Measurements from ENCODE around the gene DAP.
A peak's percentile ranks its signal among the peaks of the same experiment; 100 is the strongest.

Gene DAP

GRCh38 chr5:10757922-10758555 is 3.0 kb downstream of the DAP start:
- Mint-ChIP-seq H3K27me3 (ENCODE audit: low read depth) (no peaks in the 10 kb centered on the region), H3K36me3 (ENCODE audit: low read depth) (peaks cover 43% of the 10 kb centered on the region), H3K9me3 (no peaks in the 10 kb centered on the region), H3K4me1 (peaks cover 65% of the 10 kb centered on the region), H3K27ac (peak overlapping the region; percentile 9 to 15 (median 12)), H3K4me3 (peak overlapping the region; percentile 54 to 62 (median 62))
- TF ChIP-seq CTCF (IDR thresholded peaks at IDR 0.05; ENCODE audit: unreplicated experiment in 3 of 3): no peak

- Mint-ChIP-seq H3K9me3 (no peaks in the 10 kb centered on the region), H3K27me3 (ENCODE audit: low read depth) (no peaks in the 10 kb centered on the region), H3K4me3 (no peak overlapping the region), H3K4me1 (peaks cover 59% of the 10 kb centered on the region), H3K27ac (peak overlapping the region; percentile 19 to 75 (median 63)), H3K36me3 (ENCODE audit: low read depth) (peaks cover 45% of the 10 kb centered on the region)
- TF ChIP-seq CTCF (IDR thresholded peaks at IDR 0.05; ENCODE audit: unreplicated experiment in 3 of 3): no peak
Measured at GRCh38 chr5:10757043-10757442, 4.0 kb downstream of the DAP start.

- Mint-ChIP-seq H3K27ac (peak overlapping the region; percentile 19 to 75 (median 63)), H3K27me3 (ENCODE audit: low read depth) (no peaks in the 10 kb centered on the region), H3K4me3 (peak overlapping the region in 1 of 3 experiments; percentile 57), H3K36me3 (ENCODE audit: low read depth) (peaks cover 45% of the 10 kb centered on the region), H3K4me1 (peaks cover 59% of the 10 kb centered on the region), H3K9me3 (no peaks in the 10 kb centered on the region)
- no peak for TF ChIP-seq CTCF (IDR thresholded peaks at IDR 0.05; ENCODE audit: unreplicated experiment in 3 of 3)
Measured at GRCh38 chr5:10756549-10756948, 4.5 kb downstream of the DAP start.

DNA sequence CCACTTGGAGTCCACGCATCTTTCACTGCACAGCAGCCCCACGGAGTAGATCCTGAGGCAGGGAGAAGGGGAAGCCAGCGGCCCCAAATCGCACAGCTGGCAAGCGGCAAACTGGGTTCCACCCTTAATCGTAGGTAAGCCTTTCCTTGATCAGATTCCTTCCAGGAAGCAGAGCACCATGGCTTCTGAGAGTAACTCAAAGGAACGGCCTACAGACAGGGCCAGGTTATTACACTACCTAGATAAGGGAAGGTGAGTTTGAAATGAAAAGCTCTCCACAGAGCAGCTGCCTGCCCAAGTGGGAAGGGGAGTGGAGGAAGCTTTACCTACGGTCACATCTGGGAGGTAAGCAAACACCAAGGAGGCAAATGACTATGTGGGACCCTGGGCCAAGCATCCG is 7.9 kb downstream of the DAP start:
- no peak overlapping the region for H3K27ac Mint-ChIP-seq
- H3K36me3 Mint-ChIP-seq (ENCODE audit: low read depth): peaks cover 59% of the 10 kb centered on the region
- H3K4me3 Mint-ChIP-seq: no peak overlapping the region
- H3K4me1 Mint-ChIP-seq: peaks cover 47% of the 10 kb centered on the region
- no peaks in the 10 kb centered on the region for H3K9me3 Mint-ChIP-seq
- TF ChIP-seq CTCF (IDR thresholded peaks at IDR 0.05; ENCODE audit: unreplicated experiment in 3 of 3): no peak
- H3K27me3 Mint-ChIP-seq (ENCODE audit: low read depth): no peaks in the 10 kb centered on the region

DNA sequence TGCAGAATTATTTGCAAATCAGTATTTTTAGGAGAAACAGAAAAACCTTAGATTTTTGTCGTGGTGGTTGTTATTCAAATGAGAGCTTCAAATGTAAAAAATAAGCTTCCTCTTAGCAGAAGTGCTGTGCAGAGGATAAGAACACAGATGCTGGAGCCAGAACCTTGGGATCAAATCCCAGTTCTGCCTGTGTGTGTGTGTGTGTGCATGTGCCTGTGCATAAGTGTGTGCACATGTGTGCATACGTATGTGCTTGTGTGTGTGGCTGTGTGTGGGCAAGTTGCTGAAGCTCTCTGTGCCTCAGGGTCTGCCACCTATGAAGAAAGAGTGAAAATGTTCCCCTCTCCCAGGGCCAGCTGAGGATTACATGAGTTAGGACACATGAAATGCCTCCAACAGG is 8.6 kb downstream of the DAP start:
- Mint-ChIP-seq H3K9me3 (no peaks in the 10 kb centered on the region), H3K27ac (peak overlapping the region in 2 of 3 experiments; percentile 33 to 44), H3K36me3 (ENCODE audit: low read depth) (peaks cover 56% of the 10 kb centered on the region), H3K4me1 (peaks cover 40% of the 10 kb centered on the region), H3K27me3 (ENCODE audit: low read depth) (no peaks in the 10 kb centered on the region), H3K4me3 (no peak overlapping the region)
- TF ChIP-seq CTCF (IDR thresholded peaks at IDR 0.05; ENCODE audit: unreplicated experiment in 3 of 3): no peak

DNA sequence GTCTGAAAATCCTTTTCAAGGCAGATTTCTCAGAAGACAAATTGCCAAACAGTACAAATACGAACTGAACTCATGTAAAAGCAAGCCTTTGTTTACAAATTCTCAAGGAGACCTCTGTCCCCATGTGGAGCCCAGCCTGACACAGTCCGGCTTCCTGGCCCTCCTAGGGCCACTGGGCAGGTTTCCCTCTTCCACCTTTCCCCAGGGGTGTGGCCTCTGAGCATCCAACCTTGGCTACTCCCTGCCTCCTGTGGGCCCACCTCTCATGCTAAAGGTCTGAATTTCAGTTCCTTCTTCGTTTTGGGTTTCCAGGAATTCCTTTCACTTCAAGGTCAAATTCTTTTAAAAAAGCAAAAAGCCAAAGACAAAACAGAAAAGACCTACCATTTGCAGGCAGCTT is 10.1 kb downstream of the DAP start:
- no peak overlapping the region for H3K4me3 Mint-ChIP-seq
- TF ChIP-seq CTCF (IDR thresholded peaks at IDR 0.05; ENCODE audit: unreplicated experiment in 3 of 3): no peak
- H3K27me3 Mint-ChIP-seq (ENCODE audit: low read depth): no peaks in the 10 kb centered on the region

More for the DNA sequence above, 10.1 kb downstream of the DAP start:
- no peak overlapping the region for H3K27ac Mint-ChIP-seq
- H3K4me1 Mint-ChIP-seq: peaks cover 24% of the 10 kb centered on the region
- H3K36me3 Mint-ChIP-seq (ENCODE audit: low read depth): peaks cover 60% of the 10 kb centered on the region
- no peaks in the 10 kb centered on the region for H3K9me3 Mint-ChIP-seq
